Neural cell (in vitro differentiated cells): ENCODE data around the gene NACC1. TPM values are rescaled to one million over a fixed set of nuclear protein-coding genes. Genes with fewer than 3 reads are reported as not detected.
A peak's percentile ranks its signal among the peaks of the same experiment; 100 is the strongest.

Experiments
- H2AFZ ChIP-seq: fragments of 200-600, 300-800 bp; sonication (generic), shearing (Covaris generic); 2 replicates; pipeline ENCODE4 v1.6.0; 2014; ENCODE audit warnings: low read depth, mild to moderate bottlenecking, antibody characterized with exemption, low read length, moderate library complexity
- H3F3A ChIP-seq: fragments of 200-600 bp; shearing (Covaris generic); 2 replicates; pipeline ENCODE4 v1.6.1; 2016; ENCODE audit warnings: mild to moderate bottlenecking, moderate library complexity, mixed read lengths, antibody characterized with exemption, low read length; ENCODE audit not compliant: insufficient read depth, poor library complexity, severe bottlenecking
- H3K27ac ChIP-seq: fragments of 200-600, 300-800 bp; sonication (generic), shearing (Covaris generic); 2 replicates; pipeline ENCODE4 v1.5.1; 2014; ENCODE audit warnings: mild to moderate bottlenecking, low read length, moderate library complexity
- H3K27me3 ChIP-seq: fragments of 300-800, 200-600 bp; sonication (generic), shearing (Covaris generic); 2 replicates; pipeline ENCODE4 v1.6.0; 2014; ENCODE audit warnings: mild to moderate bottlenecking, low read depth, low read length, moderate library complexity; ENCODE audit not compliant: insufficient read depth
- H3K36me3 ChIP-seq: fragments of 300-800, 200-600 bp; sonication (generic), shearing (Covaris generic); 2 replicates; pipeline ENCODE4 v1.5.1; 2014; ENCODE audit warnings: mild to moderate bottlenecking, antibody characterized with exemption, low read length, moderate library complexity; ENCODE audit not compliant: insufficient read depth
- H3K4me2 ChIP-seq: fragments of 300-800, 200-600 bp; sonication (generic), shearing (Covaris generic); 2 replicates; pipeline ENCODE4 v1.6.0; 2014; ENCODE audit warnings: mild to moderate bottlenecking, low read length
- H3K4me3 ChIP-seq: fragments of 300-800, 200-600 bp; sonication (generic), shearing (Covaris generic); 2 replicates; pipeline ENCODE4 v1.5.1; 2014; ENCODE audit warnings: mild to moderate bottlenecking, low read length, moderate library complexity
- H3K79me2 ChIP-seq: fragments of 200-600 bp; shearing (Covaris generic); replicated peaks from 2 replicates; pipeline ENCODE4 v1.6.0; 2014; ENCODE audit warnings: mild to moderate bottlenecking, low read length, moderate library complexity; ENCODE audit not compliant: insufficient read depth
- H3K9ac ChIP-seq: fragments of 300-800, 200-600 bp; sonication (generic), shearing (Covaris generic); 2 replicates; pipeline ENCODE4 v1.6.1; 2016; ENCODE audit warnings: mild to moderate bottlenecking, low read length, mixed read lengths
- H3K9me2 ChIP-seq: fragments of 200-600 bp; shearing (Covaris generic); 2 replicates; pipeline ENCODE4 v1.6.1; 2016; ENCODE audit warnings: mild to moderate bottlenecking, low read length, mixed read lengths; ENCODE audit not compliant: insufficient read depth
- H3K9me3 ChIP-seq: fragments of 200-600, 300-800 bp; sonication (generic), shearing (Covaris generic); 2 replicates; pipeline ENCODE4 v1.6.1; 2016; ENCODE audit warnings: mild to moderate bottlenecking, mixed run types, low read length, moderate library complexity, mixed read lengths
- H4K20me1 ChIP-seq: fragments of 200-600 bp; shearing (Covaris generic); 2 replicates; pipeline ENCODE4 v1.6.1; 2016; ENCODE audit warnings: mild to moderate bottlenecking, mixed run types; ENCODE audit not compliant: insufficient read depth
- EZH2 ChIP-seq: fragments of 200-600, 300-800 bp; shearing (Covaris generic), sonication (generic); IDR thresholded peaks from 2 replicates; pipeline ENCODE4 v1.6.1; 2014; ENCODE audit warnings: antibody characterized with exemption, low read length, borderline replicate concordance, mild to moderate bottlenecking; ENCODE audit not compliant: insufficient read depth, poor library complexity, severe bottlenecking
- MXI1 ChIP-seq: fragments of 450-650 bp; conservative IDR thresholded peaks from 2 replicates; pipeline ENCODE4 v1.6.1; 2014; ENCODE audit warnings: antibody characterized with exemption, mild to moderate bottlenecking; ENCODE audit not compliant: poor library complexity, severe bottlenecking
- POLR2AphosphoS5 ChIP-seq: IDR thresholded peaks from 2 replicates; pipeline ENCODE4 v1.6.1; 2012
- RAD21 ChIP-seq: fragments of 450-650 bp; conservative IDR thresholded peaks from 2 replicates; pipeline ENCODE4 v1.6.1; 2014; ENCODE audit warnings: antibody characterized with exemption, mild to moderate bottlenecking, moderate library complexity
- TAF1 ChIP-seq: IDR thresholded peaks from 2 replicates; pipeline ENCODE4 v1.6.1; 2012; ENCODE audit warnings: low read depth
- polyA plus RNA-seq: library from polyadenylated mRNA; depleted of rRNA; stranded (reverse); fragments of >200 nt; gene quantifications from 2 replicates; pipeline ENCODE4 v1.2.3, GENCODE V29; 2014

NACC1 gene
- polyA plus RNA-seq, 1 donor from 2014 or later = 16.1 TPM

GRCh38 chr19:13097463-13098258, 20.4 kb upstream of the NACC1 start:
- TF ChIP-seq RAD21 (no peak), EZH2 (peak; percentile 62)
- H4K20me1 ChIP-seq = no peaks in the 10 kb centered on the region
- no peak overlapping the region for H3K9ac ChIP-seq
- H3K27me3 ChIP-seq = peaks cover 85% of the 10 kb centered on the region
- no peak overlapping the region for H3K4me3 ChIP-seq
- H3K27ac ChIP-seq = no peak overlapping the region
- H3F3A ChIP-seq = no peaks in the 10 kb centered on the region
- H3K36me3 ChIP-seq = no peaks in the 10 kb centered on the region
- no peaks in the 10 kb centered on the region for H3K9me3 ChIP-seq
- H3K79me2 ChIP-seq = no peaks in the 10 kb centered on the region
- H3K9me2 ChIP-seq = no peaks in the 10 kb centered on the region
- no peak overlapping the region for H2AFZ ChIP-seq
- no peak overlapping the region for H3K4me2 ChIP-seq

DNA sequence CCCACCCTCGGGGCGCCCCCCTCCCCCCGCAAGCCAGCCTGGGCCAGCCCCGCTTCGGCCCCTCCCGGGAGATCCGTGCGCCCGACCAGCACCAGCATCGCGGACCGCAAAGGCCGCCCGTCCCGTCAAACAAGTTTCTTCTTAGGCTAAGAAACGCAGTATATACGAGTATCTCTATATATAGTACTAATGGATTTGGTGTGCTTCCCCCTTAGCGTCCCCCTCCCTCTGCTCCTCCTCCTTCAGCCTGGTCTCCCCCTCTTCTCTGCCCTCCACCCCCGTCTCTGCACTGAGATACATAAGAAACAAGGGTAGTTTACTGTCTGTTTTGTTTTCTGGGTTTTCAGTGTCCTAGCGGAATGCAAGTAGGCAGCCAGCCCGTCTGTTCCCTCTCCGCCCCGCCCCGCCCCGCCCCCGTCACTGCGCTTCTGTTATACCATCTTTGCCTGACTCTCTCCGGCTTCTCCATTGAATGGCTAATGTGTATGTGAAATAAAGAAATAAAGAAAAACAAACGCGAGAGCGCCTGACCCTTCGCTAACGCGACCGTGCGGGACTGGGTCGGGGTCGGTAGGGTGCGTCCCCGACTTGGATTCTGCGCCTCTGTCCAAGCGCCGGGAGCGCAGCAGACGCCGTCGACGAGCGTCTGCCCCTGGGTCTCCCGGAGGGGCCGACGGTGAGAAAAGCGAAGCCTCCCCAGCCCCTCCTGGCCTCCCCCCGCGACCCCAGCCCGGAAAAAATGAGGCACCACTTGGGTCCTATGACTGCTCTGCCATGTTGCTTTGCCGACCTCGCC, 19.6 kb upstream of the NACC1 start:
- Histone ChIP-seq H3K4me2 (no peak overlapping the region), H3K9me3 (no peaks in the 10 kb centered on the region), H4K20me1 (no peaks in the 10 kb centered on the region), H2AFZ (no peak overlapping the region), H3K27me3 (peaks cover 89% of the 10 kb centered on the region), H3K9me2 (no peaks in the 10 kb centered on the region), H3F3A (no peaks in the 10 kb centered on the region), H3K36me3 (no peaks in the 10 kb centered on the region), H3K27ac (no peak overlapping the region), H3K79me2 (no peaks in the 10 kb centered on the region), H3K4me3 (no peak overlapping the region), H3K9ac (no peak overlapping the region)
- TF ChIP-seq MXI1 = no peak
- TF ChIP-seq POLR2AphosphoS5 = peak; percentile 11
- peak; percentile 88 for TF ChIP-seq EZH2

- Histone ChIP-seq H3K9me2 (no peaks in the 10 kb centered on the region), H3K9me3 (no peaks in the 10 kb centered on the region), H3K79me2 (no peaks in the 10 kb centered on the region), H4K20me1 (no peaks in the 10 kb centered on the region), H3F3A (no peaks in the 10 kb centered on the region), H3K27me3 (peaks cover 84% of the 10 kb centered on the region), H3K27ac (no peak overlapping the region), H2AFZ (no peak overlapping the region), H3K4me2 (no peak overlapping the region), H3K4me3 (no peak overlapping the region), H3K9ac (no peak overlapping the region), H3K36me3 (no peaks in the 10 kb centered on the region)
- TF ChIP-seq EZH2 (peak; percentile 83), TAF1 (no peak)
Measured at GRCh38 chr19:13099073-13099999, 18.7 kb upstream of the NACC1 start.
